ENCODE data around the gene CDC26. TPM values are rescaled to one million over a fixed set of nuclear protein-coding genes. Genes with fewer than 3 reads are reported as not detected.

CDC26 gene
- polyA plus RNA-seq, 4 donors = 39.3 to 43.8 (median 40.8) TPM

Other genes with a start within 250 kb of the CDC26 start
- 10 to 100 TPM; 10.9 to 18.1 (median 12.7) TPM for gene ZFP37, start 218.8 kb downstream of the CDC26 start, polyA plus RNA-seq (ENCODE audit: insufficient read length in 4 of 4)
- 1 to 10 TPM; 2.4 to 4.2 (median 3.5) TPM for gene SLC31A2, start 124.6 kb downstream of the CDC26 start, polyA plus RNA-seq (ENCODE audit: insufficient read length in 4 of 4)
- 10 to 100 TPM; 28.7 to 31.6 (median 31.0) TPM for gene FKBP15, start 54.3 kb downstream of the CDC26 start, polyA plus RNA-seq (ENCODE audit: insufficient read length in 4 of 4)
- gene SLC31A1, start 54.0 kb downstream of the CDC26 start, polyA plus RNA-seq (ENCODE audit: insufficient read length in 4 of 4) = 10 to 100 TPM; 20.3 to 28.5 (median 22.3) TPM
- gene PRPF4, start 86 bp upstream of the CDC26 start, polyA plus RNA-seq (ENCODE audit: insufficient read length in 4 of 4) = 10 to 100 TPM; 26.9 to 43.0 (median 35.3) TPM
- gene RNF183, start 27.8 kb upstream of the CDC26 start, polyA plus RNA-seq (ENCODE audit: insufficient read length in 4 of 4) = 1 to 10 TPM in 3 of 4 donors, under 1 TPM in 1; 0.30 to 9.5 (median 6.6) TPM
- 1 to 10 TPM; 2.8 to 7.5 (median 6.4) TPM for gene WDR31, start 64.7 kb upstream of the CDC26 start, polyA plus RNA-seq (ENCODE audit: insufficient read length in 4 of 4)
- 10 to 100 TPM in 1 of 4 donors, 1 to 10 TPM in 2, under 1 TPM in 1; 0.22 to 11.8 (median 8.9) TPM for gene BSPRY, start 74.0 kb upstream of the CDC26 start, polyA plus RNA-seq (ENCODE audit: insufficient read length in 4 of 4)
- gene HDHD3, start 101.4 kb upstream of the CDC26 start, polyA plus RNA-seq (ENCODE audit: insufficient read length in 4 of 4) = 10 to 100 TPM in 3 of 4 donors, 1 to 10 TPM in 1; 8.4 to 50.7 (median 28.4) TPM
- gene ALAD, start 125.7 kb upstream of the CDC26 start, polyA plus RNA-seq (ENCODE audit: insufficient read length in 4 of 4) = 10 to 100 TPM; 35.8 to 50.7 (median 42.2) TPM
- gene POLE3, start 135.1 kb upstream of the CDC26 start, polyA plus RNA-seq (ENCODE audit: insufficient read length in 4 of 4) = 10 to 100 TPM; 34.6 to 69.9 (median 62.5) TPM
- under 1 TPM; 0.34 to 0.95 (median 0.93) TPM for gene C9orf43, start 135.2 kb upstream of the CDC26 start, polyA plus RNA-seq (ENCODE audit: insufficient read length in 4 of 4)
- 10 to 100 TPM; 35.5 to 45.7 (median 43.6) TPM for gene RGS3, start 188.2 kb upstream of the CDC26 start, polyA plus RNA-seq (ENCODE audit: insufficient read length in 4 of 4)

Data from left renal pelvis (tissue), 4 donors.